SK-N-SH treated with all-trans-retinoic acid at 6 μM for 48 hours (cell line): ENCODE measurements around the gene LYSMD3.

ENCODE experiments used
- ATAC-seq: fragments of 200-7000 bp; cut with Tn5 transposase; 3 replicates; pipeline ENCODE4 v1.9.1; 2020; ENCODE audit warnings: mild to moderate bottlenecking, moderate library complexity
- ARNTL ChIP-seq: fragments of 450-650 bp; formaldehyde crosslinking; IDR thresholded peaks from 2 replicates; pipeline ENCODE4 v1.5.0; 2020; ENCODE audit warnings: low read depth, mild to moderate bottlenecking, moderate library complexity, borderline replicate concordance
- BACH2 ChIP-seq: fragments of 250-450 bp; sonication (Bioruptor Pico); IDR thresholded peaks from 2 replicates; pipeline ENCODE4 v1.9.0; 2021; ENCODE audit warnings: mild to moderate bottlenecking, borderline replicate concordance
- CSDC2 ChIP-seq: fragments of 250-450 bp; sonication (Bioruptor Pico); IDR thresholded peaks from 2 replicates; pipeline ENCODE4 v1.5.0; 2020; ENCODE audit warnings: mild to moderate bottlenecking, moderate library complexity
- ESRRG ChIP-seq: fragments of 250-450 bp; sonication (Bioruptor Pico); IDR thresholded peaks from 2 replicates; pipeline ENCODE4 v1.6.1; 2021; ENCODE audit warnings: mild to moderate bottlenecking
- PPARA ChIP-seq: fragments of 250-450 bp; sonication (Bioruptor Pico); IDR thresholded peaks from 2 replicates; pipeline ENCODE4 v1.5.0; 2020; ENCODE audit warnings: mild to moderate bottlenecking, borderline replicate concordance
- RARB ChIP-seq: fragments of 250-450 bp; sonication (Bioruptor Pico); IDR thresholded peaks from 2 replicates; pipeline ENCODE4 v1.8.0; 2021; ENCODE audit warnings: mild to moderate bottlenecking, moderate library complexity
- SNAI2 ChIP-seq: fragments of 250-450 bp; sonication (Bioruptor Pico); IDR thresholded peaks from 2 replicates; pipeline ENCODE4 v1.5.0; 2020; ENCODE audit warnings: mild to moderate bottlenecking, moderate library complexity
- TCF4 ChIP-seq: fragments of 250-450 bp; sonication (Bioruptor Pico); IDR thresholded peaks from 2 replicates; pipeline ENCODE4 v1.8.0; 2021; ENCODE audit warnings: mild to moderate bottlenecking, moderate library complexity, borderline replicate concordance
- TOX ChIP-seq: fragments of 250-450 bp; sonication (Bioruptor Pico); IDR thresholded peaks from 2 replicates; pipeline ENCODE4 v1.8.0; 2021; ENCODE audit warnings: mild to moderate bottlenecking, moderate library complexity, borderline replicate concordance
- ZC3H10 ChIP-seq: fragments of 250-450 bp; sonication (Bioruptor Pico); IDR thresholded peaks from 2 replicates; pipeline ENCODE4 v1.5.1; 2021; ENCODE audit warnings: mild to moderate bottlenecking, moderate library complexity
- ZFP3 ChIP-seq: fragments of 250-450 bp; sonication (Bioruptor Pico); IDR thresholded peaks from 2 replicates; pipeline ENCODE4 v1.5.0; 2020; ENCODE audit warnings: mild to moderate bottlenecking, moderate library complexity
- ZFP30 ChIP-seq: fragments of 450-650 bp; formaldehyde crosslinking; IDR thresholded peaks from 2 replicates; pipeline ENCODE4 v1.5.0; 2022; ENCODE audit warnings: mild to moderate bottlenecking, moderate library complexity
- ZNF565 ChIP-seq: fragments of 450-650 bp; formaldehyde crosslinking; conservative IDR thresholded peaks from 2 replicates; pipeline ENCODE4 v1.5.0; 2020; ENCODE audit warnings: low read depth, mild to moderate bottlenecking, moderate library complexity
- ZNF70 ChIP-seq: fragments of 450-650 bp; formaldehyde crosslinking; IDR thresholded peaks from 2 replicates; pipeline ENCODE4 v1.5.0; 2020; ENCODE audit warnings: mild to moderate bottlenecking, moderate library complexity
- ZNF8 ChIP-seq: fragments of 450-650 bp; formaldehyde crosslinking; IDR thresholded peaks from 2 replicates; pipeline ENCODE4 v1.5.0; 2020; ENCODE audit warnings: mild to moderate bottlenecking, moderate library complexity
- TF ChIP-seq, protein P1 (sequence below): fragments of 250-450 bp; sonication (Bioruptor Pico); IDR thresholded peaks from 2 replicates; pipeline ENCODE4 v1.5.1; 2021; ENCODE audit warnings: mild to moderate bottlenecking, moderate library complexity
- TF ChIP-seq, protein P2 (sequence below): fragments of 250-450 bp; sonication (Bioruptor Pico); IDR thresholded peaks from 2 replicates; pipeline ENCODE4 v1.5.0; 2020; ENCODE audit warnings: mild to moderate bottlenecking, moderate library complexity
- TF ChIP-seq, protein P3 (sequence below): fragments of 250-450 bp; sonication (Bioruptor Pico); IDR thresholded peaks from 2 replicates; pipeline ENCODE4 v1.5.1; 2020; ENCODE audit warnings: low read depth, mild to moderate bottlenecking, moderate library complexity
- TF ChIP-seq, protein P4 (sequence below): fragments of 250-450 bp; sonication (Bioruptor Pico); IDR thresholded peaks from 2 replicates; pipeline ENCODE4 v1.8.0; 2021; ENCODE audit warnings: low read depth, mild to moderate bottlenecking, moderate library complexity, borderline replicate concordance
- TF ChIP-seq, protein P5 (sequence below): fragments of 250-450 bp; sonication (Bioruptor Pico); IDR thresholded peaks from 2 replicates; pipeline ENCODE4 v1.8.0; 2020; ENCODE audit warnings: mild to moderate bottlenecking, moderate library complexity, borderline replicate concordance

The LYSMD3 gene

DNA sequence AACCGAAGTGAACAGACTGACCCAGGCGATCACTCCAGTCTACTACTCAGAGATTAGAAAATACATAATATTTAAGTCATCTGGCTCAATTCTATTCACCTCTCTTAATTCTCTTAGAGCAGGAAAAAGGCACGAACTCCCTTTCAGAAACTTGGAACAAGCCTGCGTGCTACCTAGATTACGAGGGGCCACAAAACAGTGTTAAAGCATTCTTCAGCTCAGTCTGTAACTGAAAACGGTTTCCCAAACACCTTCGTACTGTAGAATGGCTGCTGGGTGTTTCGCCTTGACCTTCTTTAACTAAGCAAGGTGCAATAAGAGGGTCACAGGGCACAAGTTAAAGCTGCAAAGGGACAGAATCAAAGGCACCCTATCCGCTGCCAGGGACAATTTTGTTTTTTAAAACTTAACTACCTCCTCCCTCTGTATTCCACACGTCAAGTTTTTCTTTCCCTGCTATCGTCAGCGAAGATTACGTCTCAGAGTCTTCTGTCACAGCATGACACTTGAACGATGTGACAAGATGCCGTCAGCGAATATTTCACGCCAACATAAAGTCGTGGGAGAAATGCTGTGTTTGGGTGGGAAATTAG, 687 bp downstream of the LYSMD3 start (continued):
- TF ChIP-seq, protein P1, sequence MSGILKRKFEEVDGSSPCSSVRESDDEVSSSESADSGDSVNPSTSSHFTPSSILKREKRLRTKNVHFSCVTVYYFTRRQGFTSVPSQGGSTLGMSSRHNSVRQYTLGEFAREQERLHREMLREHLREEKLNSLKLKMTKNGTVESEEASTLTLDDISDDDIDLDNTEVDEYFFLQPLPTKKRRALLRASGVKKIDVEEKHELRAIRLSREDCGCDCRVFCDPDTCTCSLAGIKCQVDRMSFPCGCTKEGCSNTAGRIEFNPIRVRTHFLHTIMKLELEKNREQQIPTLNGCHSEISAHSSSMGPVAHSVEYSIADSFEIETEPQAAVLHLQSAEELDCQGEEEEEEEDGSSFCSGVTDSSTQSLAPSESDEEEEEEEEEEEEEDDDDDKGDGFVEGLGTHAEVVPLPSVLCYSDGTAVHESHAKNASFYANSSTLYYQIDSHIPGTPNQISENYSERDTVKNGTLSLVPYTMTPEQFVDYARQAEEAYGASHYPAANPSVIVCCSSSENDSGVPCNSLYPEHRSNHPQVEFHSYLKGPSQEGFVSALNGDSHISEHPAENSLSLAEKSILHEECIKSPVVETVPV (CRISPR knock-in tag) = no peak
- TF ChIP-seq, protein P2, sequence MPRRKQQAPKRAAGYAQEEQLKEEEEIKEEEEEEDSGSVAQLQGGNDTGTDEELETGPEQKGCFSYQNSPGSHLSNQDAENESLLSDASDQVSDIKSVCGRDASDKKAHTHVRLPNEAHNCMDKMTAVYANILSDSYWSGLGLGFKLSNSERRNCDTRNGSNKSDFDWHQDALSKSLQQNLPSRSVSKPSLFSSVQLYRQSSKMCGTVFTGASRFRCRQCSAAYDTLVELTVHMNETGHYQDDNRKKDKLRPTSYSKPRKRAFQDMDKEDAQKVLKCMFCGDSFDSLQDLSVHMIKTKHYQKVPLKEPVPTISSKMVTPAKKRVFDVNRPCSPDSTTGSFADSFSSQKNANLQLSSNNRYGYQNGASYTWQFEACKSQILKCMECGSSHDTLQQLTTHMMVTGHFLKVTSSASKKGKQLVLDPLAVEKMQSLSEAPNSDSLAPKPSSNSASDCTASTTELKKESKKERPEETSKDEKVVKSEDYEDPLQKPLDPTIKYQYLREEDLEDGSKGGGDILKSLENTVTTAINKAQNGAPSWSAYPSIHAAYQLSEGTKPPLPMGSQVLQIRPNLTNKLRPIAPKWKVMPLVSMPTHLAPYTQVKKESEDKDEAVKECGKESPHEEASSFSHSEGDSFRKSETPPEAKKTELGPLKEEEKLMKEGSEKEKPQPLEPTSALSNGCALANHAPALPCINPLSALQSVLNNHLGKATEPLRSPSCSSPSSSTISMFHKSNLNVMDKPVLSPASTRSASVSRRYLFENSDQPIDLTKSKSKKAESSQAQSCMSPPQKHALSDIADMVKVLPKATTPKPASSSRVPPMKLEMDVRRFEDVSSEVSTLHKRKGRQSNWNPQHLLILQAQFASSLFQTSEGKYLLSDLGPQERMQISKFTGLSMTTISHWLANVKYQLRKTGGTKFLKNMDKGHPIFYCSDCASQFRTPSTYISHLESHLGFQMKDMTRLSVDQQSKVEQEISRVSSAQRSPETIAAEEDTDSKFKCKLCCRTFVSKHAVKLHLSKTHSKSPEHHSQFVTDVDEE = no peak
- TF ChIP-seq, all 23 proteins: peak for 0

DNA sequence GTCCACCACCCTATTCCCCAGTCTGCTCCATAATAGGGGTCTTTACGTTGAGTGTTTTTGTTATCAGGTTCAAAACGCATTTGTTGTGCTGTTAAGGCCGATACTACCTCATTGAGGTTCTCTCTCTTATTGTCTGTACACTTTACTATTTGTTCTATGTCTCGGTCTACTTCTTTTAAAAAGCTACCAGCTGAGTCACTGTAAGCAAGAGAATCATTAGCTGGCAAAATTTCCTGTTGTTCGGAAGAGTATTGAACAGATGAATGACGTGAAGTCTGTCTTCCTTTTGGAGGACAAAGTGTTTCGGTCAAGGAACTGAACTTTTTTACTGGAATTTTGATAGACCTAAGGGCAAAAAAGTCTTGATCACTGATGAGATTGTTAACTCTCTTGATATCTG, 10.3 kb downstream of the LYSMD3 start:
- TF ChIP-seq ZNF565 (no peak), ZNF70 (no peak), ZC3H10 (CRISPR knock-in tag) (no peak), ZNF8 (no peak), TOX (CRISPR knock-in tag) (no peak)
- ATAC-seq = no peak

DNA sequence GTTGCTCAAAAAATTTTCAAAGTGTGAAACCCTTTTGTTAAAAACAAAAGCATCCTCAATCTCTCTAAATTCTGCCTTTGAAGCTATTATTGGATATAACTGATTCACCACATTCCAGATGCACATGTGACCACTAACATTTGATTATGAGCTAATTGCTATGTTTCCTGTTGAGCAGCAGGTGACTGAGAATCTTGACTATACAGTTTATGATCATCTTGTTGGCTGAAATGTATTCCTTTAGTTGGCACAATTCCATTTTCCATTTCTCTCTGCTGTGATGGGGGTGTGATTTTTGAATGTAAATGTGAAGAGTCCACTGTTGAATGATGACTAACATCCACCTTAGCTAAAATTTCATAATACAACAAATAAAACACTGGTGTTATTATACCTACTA, 10.7 kb downstream of the LYSMD3 start:
- ATAC-seq = no peak; the same call in 1 of the 3 replicates
- TF ChIP-seq, protein P3, sequence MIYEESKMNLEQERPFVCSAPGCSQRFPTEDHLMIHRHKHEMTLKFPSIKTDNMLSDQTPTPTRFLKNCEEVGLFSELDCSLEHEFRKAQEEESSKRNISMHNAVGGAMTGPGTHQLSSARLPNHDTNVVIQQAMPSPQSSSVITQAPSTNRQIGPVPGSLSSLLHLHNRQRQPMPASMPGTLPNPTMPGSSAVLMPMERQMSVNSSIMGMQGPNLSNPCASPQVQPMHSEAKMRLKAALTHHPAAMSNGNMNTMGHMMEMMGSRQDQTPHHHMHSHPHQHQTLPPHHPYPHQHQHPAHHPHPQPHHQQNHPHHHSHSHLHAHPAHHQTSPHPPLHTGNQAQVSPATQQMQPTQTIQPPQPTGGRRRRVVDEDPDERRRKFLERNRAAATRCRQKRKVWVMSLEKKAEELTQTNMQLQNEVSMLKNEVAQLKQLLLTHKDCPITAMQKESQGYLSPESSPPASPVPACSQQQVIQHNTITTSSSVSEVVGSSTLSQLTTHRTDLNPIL (CRISPR knock-in tag) = no peak
- TF ChIP-seq, protein P4, sequence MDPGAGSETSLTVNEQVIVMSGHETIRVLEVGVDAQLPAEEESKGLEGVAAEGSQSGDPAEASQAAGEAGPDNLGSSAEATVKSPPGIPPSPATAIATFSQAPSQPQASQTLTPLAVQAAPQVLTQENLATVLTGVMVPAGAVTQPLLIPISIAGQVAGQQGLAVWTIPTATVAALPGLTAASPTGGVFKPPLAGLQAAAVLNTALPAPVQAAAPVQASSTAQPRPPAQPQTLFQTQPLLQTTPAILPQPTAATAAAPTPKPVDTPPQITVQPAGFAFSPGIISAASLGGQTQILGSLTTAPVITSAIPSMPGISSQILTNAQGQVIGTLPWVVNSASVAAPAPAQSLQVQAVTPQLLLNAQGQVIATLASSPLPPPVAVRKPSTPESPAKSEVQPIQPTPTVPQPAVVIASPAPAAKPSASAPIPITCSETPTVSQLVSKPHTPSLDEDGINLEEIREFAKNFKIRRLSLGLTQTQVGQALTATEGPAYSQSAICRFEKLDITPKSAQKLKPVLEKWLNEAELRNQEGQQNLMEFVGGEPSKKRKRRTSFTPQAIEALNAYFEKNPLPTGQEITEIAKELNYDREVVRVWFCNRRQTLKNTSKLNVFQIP (CRISPR knock-in tag) = no peak
- TF ChIP-seq ESRRG (CRISPR knock-in tag) (no peak), SNAI2 (CRISPR knock-in tag) (no peak), ZFP30 (CRISPR knock-in tag) (no peak), ZNF8 (no peak), ZC3H10 (CRISPR knock-in tag) (no peak), ZFP3 (CRISPR knock-in tag) (no peak), ARNTL (CRISPR knock-in tag) (no peak), CSDC2 (CRISPR knock-in tag) (no peak), PPARA (CRISPR knock-in tag) (no peak)
- TF ChIP-seq, protein P2 = no peak
- TF ChIP-seq, all 23 proteins: peak for 0

DNA sequence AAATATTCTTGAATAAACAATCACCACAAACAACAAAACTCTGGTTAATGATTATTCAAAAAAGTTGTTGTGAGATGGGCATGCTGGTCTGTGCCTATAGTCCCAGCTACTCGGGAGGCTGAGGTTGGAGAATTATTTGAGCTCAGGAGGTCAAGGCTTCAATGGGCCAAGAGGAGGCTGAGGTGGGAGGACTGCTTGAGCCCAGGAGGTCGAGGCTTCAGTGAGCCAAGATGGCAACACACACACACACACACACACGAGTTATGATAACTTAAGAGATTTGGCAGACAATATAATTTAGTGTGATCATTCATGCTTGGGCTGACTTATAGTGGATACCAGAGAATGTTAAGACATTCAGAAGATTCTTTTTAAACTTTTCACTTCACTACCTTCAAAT, 14.9 kb downstream of the LYSMD3 start:
- ATAC-seq = no peak
- TF ChIP-seq, protein P5, sequence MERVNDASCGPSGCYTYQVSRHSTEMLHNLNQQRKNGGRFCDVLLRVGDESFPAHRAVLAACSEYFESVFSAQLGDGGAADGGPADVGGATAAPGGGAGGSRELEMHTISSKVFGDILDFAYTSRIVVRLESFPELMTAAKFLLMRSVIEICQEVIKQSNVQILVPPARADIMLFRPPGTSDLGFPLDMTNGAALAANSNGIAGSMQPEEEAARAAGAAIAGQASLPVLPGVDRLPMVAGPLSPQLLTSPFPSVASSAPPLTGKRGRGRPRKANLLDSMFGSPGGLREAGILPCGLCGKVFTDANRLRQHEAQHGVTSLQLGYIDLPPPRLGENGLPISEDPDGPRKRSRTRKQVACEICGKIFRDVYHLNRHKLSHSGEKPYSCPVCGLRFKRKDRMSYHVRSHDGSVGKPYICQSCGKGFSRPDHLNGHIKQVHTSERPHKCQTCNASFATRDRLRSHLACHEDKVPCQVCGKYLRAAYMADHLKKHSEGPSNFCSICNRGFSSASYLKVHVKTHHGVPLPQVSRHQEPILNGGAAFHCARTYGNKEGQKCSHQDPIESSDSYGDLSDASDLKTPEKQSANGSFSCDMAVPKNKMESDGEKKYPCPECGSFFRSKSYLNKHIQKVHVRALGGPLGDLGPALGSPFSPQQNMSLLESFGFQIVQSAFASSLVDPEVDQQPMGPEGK (CRISPR knock-in tag) = no peak
- TF ChIP-seq RARB (CRISPR knock-in tag) = no peak
- TF ChIP-seq ZNF70 = no peak
- TF ChIP-seq CSDC2 (CRISPR knock-in tag) = no peak
- TF ChIP-seq SNAI2 (CRISPR knock-in tag) = no peak
- TF ChIP-seq TCF4 = no peak
- TF ChIP-seq, protein P2 = no peak
- no peak for TF ChIP-seq BACH2 (CRISPR knock-in tag)
